Limb (tissue), 2 donors: Measurements from ENCODE around the gene SLC9C1.

Experiments
- DNase-seq, 2 donors: peaks; one replicate each; pipeline ENCODE4 v3.0.0-alpha.2; 2016; ENCODE audit errors: extremely low spot score in 2 of 2

The SLC9C1 gene

DNA sequence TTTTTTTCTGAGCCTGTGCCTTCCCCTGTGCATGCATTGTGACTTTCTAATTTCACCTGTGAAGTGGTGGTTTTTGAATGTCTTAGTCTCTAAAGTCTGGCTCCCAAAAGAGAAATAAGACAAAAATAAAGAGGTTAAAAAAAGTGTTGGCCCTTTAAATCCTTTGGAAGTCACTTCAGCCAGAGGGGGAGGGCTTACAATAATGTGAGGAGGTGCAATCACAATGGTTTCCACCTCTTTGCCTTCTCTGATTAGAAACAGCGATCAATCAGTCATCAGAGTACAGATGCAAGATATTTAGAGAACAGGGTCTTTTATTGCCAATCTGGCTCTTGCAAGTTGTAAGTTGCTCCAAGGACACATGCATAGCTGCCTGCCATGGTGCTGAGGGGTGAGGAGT lies 96.9 kb downstream of the SLC9C1 start:
- no peak for DNase-seq

DNA sequence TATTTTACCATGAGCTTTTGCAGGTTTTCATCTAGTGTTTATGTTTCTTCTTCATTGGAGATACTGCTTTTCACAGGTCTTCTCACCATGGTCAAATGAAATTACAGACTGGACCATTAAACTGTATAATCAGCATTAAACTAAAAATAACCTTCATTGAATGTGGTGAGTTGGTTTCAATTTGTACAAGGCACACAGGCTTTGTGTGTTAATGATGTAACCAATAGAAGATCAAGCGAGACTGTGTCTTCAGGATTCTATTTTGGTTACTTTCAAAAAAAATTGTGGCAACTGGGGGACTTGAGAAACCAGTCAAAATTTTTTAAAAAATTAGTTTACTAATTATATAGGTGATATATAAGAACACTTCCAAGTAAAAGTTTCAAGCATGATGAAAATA lies 106.7 kb downstream of the SLC9C1 start:
- DNase-seq, result no peak

DNA sequence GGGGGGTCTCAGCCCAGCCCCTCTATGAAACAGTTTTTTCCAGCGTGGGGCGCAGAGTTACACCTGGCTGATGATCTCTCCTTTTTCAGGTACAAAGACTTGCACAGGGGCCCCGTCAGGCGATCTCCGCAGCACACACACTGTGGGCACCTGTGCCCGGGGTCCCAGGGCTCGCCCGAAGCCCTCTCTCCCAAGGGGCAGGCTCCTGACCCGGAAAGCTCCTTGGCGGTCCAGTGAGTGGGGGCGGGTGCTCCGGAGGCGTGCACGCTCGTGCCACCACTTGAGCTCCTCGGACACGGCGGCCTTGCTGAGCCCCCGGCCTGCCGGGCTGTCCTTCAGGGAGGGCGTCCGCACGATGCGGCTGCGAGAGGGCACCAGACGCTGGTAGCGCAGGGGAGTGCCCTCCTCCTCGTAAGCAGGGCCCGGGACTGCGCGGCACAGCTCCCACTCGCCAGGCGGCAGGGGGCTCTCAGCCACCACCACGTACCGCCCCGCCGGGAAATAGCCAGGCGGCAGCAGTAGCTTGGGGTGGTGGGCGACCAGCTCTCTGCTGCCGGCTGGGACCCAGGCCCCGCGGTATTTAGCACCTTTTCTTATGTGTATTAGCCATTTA lies 108.5 kb downstream of the SLC9C1 start:
- peak in 1 of 2 donors; percentile 38 for DNase-seq

DNA sequence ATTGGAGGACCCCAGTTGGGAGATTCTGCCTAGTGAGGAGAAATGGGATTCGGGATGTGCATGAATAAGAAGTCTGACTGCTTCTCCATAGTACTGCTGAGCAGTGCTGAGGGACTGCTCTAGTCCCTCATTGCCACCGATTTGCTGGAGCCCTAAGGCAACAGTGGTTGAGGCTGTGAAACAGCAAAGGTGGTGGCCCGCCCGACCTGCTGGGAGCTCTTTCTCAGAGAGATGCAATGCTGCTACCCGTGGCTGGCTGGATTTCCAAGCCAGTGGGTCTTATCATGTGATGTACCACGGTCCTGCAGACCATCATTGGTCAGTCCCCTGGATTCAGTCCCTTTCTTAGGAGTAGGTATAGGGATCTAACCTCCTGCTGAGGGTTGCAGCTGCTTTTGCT lies 118.4 kb downstream of the SLC9C1 start:
- no peak for DNase-seq

DNA sequence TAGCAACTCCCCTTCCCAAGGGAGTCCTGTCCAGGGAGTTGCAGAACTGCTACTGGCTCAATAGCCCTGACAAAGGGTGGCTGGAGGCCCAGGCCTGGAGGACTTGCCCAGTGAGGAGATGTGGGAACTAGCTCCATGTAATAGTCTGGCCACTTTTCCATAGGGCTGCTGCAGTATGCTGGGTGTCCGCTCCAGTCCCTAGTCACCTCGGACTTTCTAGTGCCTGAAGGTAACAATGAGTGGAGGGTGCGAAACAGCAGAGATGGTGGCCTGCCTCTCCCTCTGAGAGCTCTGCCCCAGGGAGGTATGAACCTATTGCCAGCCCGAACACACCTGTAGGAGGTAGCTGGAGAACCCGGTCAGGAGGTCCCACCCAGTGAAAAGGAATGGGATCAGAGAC lies 119.0 kb downstream of the SLC9C1 start:
- DNase-seq, result no peak

DNA sequence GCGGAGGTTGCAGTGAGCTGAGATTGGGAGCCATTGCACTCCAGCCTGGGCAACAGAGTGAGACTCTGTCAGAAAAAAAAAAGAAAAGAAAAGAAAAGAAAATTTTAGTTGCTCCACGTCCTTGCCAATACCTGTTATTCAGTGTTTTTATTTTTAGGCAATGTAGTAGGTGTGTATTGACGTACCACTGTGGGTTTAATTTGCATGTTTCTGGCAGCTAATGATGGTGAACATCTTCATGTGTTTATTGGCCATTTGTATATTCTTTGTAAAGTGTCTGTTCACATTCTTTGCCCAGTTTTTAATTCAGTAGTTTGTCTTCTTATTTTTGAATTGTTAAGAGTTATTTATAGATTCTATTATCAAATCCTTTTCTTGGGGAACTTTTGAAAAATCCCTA lies 122.9 kb downstream of the SLC9C1 start:
- no peak for DNase-seq

DNA sequence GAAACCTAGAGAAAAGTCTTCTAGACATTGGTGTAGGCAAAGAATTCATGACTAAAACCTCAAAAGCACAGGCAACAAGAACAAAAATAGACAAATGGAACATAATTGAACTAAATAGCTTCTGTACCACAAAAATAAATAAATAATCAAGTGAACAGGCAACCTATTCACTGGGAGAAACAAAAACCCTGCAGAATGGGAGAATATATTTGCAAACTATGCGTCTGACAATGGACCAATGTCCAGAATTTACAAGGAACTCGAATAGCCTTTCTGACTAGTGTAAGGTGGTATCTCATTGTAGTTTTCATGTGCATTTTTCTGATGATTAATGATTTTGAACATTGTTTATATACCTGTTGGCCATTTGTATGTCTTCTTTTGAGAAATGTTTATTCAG lies 124.0 kb downstream of the SLC9C1 start:
- DNase-seq, result no peak

DNA sequence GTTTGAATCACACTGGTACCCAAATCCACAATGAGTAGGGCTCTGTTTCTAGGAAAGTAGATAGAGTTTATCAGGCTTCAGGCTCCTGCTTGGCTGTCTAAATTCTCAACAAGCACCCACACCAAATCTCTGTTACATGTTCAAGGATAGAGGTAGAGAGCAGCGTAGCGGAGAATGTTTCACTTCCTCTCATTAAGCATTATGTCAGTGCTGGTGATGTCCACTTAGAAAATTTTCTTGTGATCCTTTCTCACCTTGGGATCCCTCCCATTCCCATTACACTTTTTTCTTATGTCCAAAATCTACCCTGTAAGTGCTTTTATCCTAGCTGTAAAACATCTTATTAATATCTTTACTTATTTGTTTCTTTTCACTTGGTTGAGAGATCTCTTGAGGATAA lies 126.3 kb downstream of the SLC9C1 start:
- no peak for DNase-seq

DNA sequence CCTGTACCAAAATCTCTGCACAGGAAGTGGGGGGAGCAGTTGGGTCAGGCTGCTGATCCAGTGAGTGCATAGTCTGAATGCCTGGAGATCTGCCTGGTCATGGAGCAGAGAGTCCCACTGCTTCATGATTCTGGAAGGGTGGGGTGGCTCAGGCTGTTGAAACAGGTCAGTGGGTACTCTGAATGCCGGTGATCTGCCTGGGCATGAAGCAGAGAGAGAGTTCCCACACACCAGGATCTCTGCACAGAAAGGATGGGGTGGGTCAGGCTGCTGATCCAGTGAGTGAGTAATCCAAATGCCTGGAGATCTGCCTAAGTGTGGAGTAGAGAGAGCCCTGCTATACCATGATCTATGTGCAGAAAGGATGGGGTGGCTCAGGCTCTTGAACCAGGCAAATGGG lies 144.9 kb downstream of the SLC9C1 start:
- DNase-seq, result no peak

DNA sequence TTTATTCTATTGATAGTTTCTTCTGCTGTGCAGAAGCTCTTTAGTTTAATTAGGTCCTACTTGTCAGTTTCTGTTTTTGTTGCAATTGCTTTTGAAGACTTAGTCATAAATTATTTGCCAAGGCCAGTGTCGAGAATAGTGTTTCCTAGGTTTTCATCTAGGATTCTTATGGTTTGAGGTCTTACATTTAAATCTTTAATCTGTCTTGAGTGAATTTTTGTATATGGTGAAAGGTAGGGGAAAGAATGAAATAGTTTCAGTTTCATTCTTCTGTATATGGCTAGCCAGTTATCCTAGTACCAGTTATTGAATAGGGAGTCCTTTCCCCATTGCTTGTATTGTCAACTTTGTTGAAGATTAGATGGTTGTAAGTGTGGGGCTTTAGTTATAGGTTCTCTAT lies 150.3 kb downstream of the SLC9C1 start:
- no peak for DNase-seq

DNA sequence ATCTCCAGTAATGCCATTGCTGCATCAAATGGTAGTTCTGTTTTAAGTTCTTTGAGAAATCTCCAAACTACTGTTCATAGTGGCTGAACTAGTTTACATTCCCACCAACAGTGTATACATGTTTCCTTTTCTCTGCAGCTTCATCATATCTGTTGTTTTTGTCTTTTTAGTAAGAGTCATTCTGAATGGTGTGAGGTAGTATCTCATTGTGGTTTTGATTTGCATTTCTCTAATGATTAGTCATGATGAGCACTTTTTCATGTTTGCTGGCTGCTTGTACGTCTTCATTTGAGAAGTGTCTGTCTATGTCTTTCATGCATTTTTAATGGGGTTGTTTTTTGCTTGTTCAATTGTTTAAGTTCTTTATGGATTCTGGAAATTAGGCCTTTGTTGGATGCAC lies 150.8 kb downstream of the SLC9C1 start:
- DNase-seq, result no peak

DNA sequence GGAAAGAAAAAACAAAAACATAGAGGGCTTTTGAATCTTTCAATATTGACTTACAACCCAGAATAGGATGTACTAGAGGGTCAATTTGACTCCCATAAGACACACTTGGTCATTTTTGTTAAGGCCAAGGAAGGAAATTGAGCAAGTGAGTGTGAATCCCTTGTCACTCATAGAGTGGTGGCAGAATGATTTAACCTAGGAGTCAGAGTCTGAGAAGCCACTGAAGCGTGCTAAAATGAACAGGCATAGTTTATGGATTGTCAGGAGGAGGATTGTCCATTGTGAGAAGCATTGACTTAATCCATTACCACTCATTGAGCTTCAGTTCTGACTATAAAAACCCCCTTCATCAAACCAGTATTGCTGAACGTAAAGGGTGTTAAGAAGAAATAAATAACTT lies 152.7 kb downstream of the SLC9C1 start:
- no peak for DNase-seq

DNA sequence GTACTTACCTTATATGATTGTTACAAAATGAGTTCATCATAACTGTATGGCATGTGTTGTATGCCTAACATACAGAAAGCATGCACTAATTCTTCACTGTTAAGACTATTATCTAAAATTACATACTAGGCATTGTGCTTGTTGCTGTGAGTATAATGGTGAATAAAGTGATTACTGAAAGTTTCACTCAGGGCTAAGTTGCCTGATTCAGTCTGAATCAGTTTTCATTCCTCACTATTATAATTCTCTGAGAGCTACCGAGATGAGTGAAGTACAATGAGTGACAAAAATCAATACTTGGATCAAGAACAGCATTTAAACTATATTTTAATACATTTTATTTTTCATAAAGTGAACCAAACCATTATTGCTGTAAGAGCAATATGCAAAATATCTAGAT lies 153.4 kb downstream of the SLC9C1 start:
- no peak for DNase-seq

DNA sequence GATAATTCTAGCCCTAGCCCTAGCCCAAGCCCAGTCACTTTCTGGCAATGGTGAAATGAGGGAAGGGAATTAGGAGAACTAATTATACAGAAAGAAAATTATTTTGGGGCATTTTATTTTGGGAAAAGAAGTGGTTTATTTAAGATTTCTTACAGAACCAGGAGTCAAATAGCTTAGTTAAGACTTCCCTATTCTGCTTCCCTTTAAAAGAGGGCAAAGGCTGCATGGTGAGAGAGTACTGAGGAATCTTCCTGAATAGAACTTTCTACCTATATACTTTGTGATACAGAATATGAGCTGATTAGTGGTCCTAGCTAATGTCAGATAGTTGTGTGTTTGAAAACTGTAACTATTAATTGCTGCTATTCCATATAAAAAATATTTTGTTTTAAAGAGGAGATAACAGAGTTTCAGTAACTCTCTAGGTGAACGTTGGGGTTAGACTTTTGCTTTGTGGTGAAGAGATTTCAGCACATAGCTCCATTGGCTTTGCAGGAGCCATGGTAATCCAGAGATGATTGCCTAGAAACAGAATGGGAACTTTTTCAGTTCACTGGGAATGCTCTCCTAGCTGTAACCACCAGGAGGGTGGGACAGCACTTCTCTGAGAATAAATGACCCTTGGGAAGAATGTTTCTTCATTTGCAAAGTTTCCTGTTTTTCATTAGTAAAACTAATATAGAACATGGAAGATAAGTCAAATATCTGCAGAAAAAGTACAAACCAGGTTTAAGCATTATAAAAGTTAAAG lies 155.6 kb downstream of the SLC9C1 start:
- DNase-seq, result no peak

DNA sequence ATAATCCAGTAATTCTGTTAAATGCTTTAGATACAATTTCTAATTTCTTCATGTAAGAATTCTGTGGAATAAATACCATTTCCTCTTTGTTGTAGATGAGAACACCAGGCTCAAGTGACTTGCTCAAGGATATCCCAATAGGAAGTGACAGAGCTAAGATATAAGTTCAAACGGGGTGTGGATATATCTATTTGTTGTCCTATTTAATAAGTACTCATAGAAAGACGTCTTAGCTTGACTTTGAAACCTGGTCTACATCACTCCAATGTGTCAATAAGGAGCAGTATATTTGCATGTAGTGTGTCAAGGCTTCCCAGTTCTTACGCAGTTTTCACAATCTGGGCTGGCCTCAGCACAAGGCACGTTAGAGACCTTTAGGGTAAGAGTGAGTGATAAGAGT lies 156.2 kb downstream of the SLC9C1 start:
- DNase-seq, result no peak

DNA sequence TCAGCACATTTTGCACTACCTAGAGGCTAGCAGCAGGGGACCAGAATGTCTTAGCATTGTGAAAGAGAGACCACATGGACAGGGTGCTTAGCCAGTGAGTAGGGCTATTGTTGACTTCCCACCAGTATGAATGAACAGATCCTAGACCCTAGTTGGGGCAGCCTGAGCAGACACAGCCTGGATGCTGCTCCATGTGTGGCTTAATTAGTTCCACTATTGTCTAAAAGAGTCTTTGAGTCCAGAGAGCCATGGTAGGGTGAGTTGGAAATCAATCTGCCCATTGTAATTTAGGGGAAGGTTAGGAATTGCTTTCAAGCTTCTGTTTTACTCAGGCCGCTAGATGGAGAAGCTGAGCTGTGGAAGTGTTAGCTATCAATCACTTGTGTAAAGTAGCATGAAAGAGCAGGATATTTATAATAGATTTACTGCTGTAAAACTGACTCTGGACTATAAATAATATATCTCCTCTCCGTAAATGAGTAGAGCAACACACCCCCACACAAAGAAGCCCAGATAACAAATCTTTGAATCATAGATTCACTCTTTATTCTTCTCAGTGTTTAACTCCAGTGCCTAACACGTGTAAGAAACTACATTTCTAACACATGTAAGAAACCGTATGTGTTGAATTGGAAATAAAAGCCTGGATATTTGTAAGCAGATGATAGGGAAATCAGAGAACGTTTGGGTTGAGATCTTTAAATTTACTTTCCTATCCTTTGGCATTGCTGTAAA lies 156.9 kb downstream of the SLC9C1 start:
- peak in 1 of 2 donors; percentile 58 for DNase-seq

DNA sequence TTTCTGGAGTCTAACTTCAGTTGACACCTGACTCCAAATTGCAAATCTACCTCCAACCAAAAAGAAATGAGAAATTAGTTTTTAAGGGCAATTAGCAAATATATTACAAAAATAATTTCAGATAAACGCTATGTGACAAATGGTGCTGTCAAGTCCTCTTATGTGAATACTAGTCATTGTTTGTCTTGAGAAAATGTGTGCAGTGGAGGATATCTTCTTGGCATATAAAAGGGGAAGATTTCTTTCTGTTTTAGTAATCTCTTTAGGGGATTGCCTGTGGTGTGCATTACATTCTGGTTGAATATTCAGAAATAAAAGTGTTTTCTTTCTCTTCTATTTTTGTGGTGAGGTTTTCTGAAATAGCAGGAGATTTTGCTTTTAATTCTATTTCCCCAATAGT lies 158.0 kb downstream of the SLC9C1 start:
- DNase-seq, result no peak

DNA sequence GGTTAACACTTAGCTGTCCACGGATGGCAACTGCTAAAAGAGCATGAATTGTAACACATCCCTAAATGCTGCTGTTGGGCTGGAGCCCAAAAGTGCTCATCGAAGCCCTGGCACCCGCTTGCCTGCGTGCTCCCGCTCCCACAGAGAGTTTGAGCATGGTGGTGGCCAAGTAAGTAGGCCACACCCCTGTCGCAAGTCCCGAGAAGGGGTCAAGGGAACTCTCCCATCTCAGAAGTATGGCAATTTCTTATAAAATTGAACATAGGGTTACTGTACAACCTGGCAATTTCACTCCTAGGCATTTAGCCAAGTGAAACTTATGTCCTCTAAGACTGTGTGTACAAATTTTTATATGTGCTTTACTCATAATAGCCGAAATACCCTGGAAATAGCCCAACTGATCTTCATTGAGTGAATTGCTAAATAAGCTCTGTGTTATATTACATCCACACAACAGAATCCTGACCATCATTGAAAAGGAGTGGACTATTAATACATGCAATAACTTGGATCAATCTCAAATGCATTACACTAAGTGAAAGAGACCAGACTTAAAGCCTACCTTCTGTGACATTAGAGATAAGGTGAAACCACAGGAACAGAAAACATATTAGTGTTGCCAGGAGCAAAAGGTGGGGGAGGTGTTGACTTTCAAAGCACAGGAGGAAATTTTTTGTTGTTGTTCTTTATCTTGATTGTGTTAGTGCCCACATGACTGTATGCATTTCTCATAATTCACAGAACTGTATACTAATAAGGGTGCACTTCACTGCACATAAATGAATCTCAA lies 159.5 kb downstream of the SLC9C1 start:
- DNase-seq, result no peak

DNA sequence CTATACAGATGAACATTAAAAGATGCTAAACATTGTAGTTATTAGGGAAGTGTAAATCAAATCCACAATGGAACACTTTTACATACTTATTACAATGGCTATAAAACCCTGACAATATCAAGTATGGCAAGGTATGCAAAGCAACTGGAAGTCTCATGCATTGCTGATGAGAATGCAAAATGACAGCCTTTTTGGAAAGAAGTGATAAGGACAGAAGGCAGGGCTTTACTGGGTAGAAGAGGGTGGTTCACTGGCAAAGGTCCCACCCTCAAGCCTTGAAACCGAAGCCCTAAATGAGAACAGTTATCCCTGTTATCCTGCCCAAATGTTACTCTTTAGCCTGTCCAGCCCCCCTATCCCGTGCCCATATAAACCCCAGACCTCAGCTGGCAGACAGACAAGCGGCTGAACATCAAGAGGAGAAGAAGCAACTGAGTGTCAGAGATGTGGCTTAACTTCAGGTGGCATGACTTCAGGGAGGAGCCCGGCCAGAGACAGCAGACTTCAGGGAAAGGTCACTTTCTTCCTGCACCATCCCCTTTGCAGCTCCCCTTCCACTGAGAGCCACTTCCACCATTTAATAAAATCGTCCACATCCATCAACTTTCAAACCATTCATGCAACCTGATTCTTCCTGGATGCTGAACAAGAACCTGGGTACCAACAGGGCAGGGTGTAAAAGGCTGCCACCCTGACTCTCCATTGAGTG lies 160.2 kb downstream of the SLC9C1 start:
- no peak for DNase-seq

DNA sequence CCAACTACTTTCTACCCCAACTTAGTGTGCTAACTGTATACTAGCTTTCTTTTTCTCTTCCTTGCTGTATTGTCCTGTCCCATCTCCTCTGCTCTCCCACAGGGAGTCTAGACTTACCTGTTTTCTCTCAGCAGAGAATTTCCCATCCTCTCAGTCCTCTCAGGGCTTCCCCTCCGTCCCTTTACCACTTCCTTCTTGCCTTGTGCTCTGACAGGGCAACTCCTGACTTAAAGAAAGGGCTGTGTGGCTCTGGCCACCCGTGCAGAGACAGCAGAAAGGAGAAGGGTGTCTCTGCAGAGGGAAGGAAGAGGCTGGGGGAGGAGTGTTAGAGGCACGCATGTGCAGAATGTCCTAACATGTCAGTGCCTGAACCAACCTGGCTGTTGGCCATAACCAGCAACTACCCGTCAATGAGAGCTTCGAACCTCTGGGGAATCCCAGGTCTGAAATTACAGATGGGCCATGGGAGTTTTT lies 161.0 kb downstream of the SLC9C1 start, which contains the start of gene GCSAM:
TSS of gene GCSAM (minus strand) at position 274 of the 474 bp plus-strand sequence. CDS start at position 146, 128 bp downstream.
- no peak for DNase-seq

DNA sequence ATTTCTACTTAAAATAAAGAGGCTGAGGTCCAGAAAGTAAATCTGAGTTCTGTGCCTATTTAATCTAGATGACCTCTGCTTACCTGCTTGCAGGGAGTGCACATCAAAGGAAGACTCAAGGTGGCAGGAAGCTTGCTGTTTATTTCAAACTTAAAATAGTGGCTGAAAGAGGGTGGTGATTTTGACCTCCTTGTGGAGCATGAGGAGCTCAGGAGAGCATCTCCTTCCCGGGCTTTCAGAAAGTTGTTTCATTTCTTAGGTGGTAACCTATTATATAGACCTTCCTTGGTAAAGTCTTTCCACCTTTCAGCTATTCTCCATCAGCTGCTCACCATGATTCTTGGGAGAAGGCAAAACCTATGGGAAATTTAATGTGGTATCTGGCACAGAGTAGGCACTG lies 161.5 kb downstream of the SLC9C1 start:
- no peak for DNase-seq
